T1000 (cell line): Measurements from ENCODE around the gene KCNC1.

Source experiments
- DNase-seq: peaks from one replicate; lab custom pipeline; 2025; ENCODE audit warnings: mixed read lengths; lab: John Stamatoyannopoulos, UW

Gene KCNC1

DNA sequence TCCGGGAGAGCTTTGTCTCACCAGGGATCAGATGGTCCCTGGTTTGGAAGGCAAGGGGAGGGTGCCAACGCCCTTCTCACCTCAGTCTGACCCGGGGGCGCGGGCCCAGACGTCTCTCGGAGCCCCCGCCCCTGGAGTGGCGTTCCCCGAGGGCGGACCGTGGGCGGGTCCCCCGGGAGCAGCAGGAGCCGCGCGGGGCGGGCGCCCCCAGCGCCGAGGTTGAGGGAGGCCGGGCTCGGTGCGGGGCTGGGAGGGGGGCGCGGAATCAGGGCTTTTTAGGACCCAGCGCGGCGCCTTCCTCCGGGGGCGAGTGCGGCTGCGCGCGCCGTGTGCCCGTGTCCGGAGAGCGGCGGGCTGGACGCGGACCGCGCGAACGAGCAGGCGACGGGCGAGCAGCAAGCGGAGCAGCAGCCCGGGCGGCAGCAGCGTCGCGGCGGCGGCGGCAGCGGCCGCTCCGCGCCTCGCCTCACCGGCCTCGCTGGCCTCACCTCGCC lies at the start of gene KCNC1:
Gene KCNC1, plus strand, starts transcription at position 364 of the 494 bp plus-strand sequence. CDS start 1,222 bp downstream, outside the sequence.
- no peak for DNase-seq

DNA sequence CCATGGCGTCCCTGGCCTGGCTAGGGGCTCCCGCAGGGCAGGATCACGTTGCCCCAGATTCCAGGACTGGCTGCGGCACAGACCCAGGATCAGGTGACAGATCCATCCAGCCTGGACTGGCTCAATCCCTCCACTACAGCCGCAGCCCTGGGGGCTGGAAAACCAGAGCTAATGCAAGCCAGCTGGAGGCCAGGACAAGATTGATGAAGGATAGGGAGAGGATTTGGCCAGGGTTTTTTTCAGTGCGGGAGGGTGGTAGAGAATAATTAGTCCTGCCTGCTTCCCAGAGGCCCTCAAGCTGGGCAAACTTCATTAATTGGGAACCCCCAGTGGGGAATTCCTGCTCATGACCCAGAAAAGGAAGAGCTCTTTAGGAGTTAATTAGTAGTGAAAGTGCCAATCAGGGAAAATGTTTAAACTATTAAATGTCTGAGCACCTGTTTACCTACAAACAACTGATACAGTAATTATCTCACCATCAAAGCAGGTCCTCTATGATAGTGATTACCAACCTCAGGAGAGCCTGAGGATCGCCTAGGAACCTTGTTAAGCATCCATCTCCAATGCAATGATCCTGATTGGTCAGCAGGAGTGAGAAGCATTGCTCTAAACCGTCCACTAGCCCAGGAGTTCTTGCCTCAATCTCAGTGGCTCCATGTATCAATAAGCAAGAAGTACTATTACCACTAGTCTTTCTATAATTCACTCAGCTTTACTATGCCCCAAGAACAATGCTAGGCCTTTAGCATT lies 48.2 kb upstream of the KCNC1 start:
- DNase-seq: no peak

DNA sequence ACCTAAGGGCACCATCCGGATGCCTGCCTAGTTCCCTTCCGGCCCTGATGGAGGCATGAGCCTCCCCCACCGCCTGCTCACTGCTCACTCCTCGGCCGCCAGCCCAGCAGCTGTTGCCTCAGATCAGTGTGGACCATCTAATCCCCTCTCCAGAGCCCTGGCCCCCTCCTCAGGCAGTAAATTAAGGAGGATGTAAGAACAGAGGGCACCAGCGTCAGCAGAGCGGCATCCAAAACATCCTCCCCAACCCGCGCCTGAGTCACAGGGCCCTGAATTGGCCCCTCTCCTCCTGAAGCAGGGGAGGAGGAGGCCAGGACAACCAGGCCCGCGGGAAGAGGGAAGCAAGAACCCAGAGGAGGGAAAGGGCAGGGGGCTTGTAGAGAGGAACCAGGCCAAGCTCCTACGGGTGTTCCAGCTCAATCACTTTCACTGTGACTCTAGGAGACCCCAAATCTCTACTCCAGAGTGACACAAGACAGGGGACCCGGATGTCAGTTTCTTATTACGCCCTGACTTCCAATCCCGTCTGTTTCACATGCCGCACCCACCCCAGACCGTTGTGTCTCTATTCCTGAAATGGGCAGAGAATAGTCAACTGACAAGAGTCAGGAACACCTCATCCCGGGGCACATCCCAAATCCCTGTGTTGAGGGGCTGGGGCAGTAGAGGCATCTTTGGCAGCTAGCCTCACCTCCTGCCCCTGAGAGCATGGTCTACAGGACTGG lies 46.5 kb upstream of the KCNC1 start:
- DNase-seq: no peak

DNA sequence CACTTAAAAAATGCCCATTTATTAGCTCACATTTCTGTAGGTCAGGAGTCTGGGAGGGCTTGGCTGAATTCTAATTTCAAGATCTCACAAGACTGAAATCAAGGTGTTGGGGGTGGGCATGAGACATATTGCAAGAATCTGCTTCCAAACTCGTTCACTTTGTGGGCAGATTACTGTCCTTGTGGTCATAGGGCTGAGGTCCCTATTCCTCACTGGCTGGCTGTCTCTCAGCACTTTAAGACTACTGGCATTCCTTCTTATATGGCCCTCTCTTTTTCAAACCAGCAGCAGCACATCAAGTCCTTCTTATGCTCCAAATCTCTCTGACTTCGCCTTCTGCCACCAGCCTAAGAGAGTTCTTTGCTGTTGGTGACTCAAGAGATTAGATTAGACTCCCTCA lies 43.0 kb upstream of the KCNC1 start:
- no peak for DNase-seq

DNA sequence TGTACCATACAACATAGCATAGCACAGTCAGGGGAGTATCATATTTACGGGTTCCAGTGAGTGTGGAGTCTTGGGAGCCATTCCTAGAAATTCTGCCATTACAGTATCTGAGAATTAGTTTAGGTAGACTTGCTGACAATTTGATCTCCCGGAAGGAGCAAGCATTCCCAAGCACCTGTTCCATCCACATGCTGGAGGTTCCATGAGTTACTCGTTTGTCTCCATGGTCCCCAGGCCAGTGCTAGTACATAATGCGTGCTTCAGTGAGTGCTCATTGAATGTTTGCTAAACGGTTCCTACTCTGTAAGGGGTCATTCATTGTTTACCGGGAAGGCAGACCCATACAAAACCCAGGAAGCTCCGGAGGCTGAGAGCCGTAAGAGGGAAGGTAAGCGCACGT lies 42.6 kb upstream of the KCNC1 start:
- no peak for DNase-seq

DNA sequence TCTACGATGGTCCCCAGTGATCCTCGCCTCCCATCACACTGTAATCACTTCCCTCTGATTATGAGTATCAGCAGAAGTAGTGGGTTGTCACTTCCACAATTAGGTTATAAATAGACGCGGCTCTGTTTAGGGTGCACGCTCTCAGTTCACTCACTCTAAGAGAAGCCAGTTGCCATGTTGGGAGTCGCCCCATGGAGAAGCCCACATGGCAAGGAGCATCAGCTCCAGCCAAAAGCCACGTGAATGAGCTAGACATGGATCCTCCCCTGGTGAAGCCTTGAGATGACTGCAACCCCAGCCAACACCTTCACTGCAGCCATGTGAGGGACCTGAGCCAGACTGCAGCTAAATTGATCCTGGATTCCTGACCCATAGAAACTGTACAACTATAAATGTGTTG lies 41.6 kb upstream of the KCNC1 start:
- DNase-seq: no peak

DNA sequence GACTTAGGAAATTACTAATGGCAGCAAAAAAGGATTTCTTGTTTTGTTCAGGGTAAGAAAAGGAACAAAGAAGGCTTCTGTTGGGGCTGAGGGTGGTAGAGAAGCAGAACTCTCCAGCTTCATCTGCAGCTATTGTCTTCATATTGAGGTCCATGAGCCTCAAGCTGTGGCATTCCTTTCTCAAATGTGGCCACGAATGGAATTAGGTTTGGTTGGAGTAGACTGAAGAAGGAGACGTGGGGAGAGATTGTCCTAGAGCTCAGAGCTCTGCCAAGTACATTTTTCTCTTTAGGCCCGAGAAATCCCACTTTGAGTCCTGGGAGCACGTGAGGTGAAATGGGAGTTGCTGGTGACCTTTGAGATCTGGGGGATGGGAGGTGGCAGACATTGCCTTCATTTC lies 41.0 kb upstream of the KCNC1 start:
- DNase-seq: no peak

DNA sequence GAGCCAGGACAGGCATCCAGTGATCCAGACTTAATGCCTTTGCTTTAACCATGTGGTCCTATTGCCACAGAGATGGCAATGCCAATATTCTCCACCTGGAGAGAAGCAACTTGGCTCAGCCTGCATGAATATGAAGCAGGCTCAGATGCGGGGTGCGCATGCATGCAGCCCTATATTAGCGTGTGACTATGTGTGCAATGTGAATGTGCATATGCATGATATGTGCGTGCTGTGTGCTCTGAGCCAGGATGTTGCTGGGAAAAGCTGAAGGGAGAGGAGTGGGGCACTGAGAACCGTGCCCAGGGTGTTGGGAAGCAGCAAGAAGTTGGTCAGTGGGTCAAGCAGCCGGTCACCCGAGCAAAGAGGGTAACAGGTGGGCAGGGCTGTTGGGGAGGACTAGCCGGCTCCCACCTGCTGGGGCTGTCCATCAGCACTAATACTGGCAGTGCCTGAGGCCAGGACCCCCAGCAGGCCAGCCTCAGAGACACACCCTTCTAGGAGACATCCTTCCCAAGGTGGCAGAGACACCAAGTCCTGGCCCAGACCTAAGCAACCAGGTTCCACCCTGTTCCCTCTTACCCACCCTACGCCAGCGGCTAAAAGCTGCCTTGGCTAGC lies 40.0 kb upstream of the KCNC1 start:
- DNase-seq: no peak

DNA sequence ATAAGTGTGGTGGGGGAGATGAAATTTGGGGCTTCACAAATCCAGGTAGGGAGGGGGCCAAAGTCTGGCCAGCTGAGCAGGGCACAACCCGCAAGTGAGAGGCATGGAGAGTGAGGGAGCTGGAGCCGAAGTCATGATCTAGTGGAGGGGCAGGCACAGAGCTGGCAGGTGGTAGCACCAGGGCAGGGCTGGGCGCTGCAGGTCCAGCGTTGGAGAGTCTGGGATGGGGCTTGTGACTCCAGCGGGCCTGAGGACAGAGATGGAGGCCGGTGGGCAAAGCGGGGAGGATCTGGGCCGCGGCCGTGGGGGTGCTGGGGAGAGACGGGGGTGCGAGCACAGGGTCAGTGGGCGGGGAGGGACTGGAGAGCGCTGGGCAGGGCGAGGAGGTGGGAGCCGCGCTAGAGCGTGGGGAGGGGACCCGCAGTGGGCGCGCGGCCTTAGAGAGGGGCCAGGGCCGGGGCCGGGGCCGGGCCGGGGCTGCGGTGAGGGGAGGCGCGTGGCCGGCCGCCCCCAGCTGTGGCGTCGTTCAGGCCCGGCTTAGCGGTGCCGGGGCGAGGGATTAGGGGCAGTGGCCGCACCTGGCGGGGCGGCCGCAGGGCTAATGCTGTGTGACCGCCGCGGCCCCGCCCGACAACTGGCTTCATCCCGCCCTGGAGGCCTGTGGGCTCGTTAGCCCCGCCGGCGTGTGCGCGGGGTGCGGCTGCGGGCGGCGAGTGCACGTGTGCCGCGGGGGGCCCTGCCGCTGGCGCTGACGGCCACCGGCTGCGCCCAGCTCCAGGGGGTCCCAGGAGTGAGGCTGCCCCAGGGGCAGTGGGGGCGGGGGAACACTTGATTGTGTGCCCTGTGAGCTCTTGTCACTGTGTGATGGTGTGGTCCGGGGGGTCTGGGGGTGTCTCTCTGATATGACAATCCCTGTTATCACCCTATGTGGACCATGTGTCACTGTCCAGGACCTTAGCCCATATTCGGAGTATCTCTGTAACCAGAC lies 38.8 kb upstream of the KCNC1 start:
- no peak for DNase-seq

DNA sequence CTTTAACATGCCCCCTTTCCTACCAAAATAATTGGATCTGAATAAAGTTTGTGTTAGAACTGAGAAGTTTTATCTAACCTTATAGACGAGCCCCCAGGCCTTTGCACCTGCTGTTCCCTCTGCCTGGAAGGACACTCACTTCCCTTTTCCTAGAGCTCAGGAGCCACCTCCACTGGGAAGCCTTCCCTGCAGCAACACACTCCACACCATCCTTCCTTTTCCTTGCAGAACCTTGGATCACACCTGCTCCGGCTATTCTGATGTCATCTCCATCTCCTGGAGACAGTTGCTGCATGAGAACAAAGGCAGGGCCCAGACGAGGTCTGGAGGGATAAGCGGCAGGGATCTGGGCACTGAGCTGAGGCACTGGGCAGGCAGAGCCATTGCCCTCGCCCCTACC lies 37.8 kb upstream of the KCNC1 start:
- DNase-seq: no peak

DNA sequence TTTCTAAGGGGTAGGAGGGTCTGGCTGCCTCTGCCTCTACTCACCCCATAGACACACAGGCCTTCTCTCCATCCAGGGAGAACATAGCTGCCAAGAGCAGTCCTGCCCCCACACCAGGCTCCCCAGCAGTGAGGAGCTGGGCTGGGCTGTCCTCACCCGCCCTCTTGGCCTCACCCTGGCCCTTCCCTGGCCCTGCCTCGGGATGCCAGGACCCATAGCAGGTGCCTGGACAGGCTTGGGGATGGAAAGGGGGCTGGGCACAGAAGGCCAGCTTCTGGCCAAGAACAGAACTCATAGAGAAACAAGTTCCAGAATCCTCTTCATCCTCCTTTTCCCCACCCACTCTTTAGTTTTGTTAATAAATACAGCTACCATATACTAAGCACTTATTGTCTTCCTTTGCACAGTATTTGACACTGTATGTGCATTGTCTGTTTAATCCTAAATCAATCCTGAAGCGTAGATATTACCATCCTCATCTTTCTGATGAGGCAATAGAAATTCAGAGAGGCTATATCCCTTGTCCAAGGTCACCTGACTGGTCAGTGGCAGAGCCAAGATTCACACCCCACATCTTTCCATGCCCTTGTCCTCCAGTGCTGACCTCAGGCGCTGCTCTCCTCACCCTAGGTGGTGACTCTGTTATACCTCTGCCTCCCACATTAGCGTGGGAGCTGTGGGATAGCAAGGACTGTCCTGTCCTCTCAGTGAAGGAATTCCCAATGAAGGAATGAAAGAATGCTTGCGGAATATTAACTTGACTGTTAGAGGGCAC lies 37.2 kb upstream of the KCNC1 start:
- no peak for DNase-seq

DNA sequence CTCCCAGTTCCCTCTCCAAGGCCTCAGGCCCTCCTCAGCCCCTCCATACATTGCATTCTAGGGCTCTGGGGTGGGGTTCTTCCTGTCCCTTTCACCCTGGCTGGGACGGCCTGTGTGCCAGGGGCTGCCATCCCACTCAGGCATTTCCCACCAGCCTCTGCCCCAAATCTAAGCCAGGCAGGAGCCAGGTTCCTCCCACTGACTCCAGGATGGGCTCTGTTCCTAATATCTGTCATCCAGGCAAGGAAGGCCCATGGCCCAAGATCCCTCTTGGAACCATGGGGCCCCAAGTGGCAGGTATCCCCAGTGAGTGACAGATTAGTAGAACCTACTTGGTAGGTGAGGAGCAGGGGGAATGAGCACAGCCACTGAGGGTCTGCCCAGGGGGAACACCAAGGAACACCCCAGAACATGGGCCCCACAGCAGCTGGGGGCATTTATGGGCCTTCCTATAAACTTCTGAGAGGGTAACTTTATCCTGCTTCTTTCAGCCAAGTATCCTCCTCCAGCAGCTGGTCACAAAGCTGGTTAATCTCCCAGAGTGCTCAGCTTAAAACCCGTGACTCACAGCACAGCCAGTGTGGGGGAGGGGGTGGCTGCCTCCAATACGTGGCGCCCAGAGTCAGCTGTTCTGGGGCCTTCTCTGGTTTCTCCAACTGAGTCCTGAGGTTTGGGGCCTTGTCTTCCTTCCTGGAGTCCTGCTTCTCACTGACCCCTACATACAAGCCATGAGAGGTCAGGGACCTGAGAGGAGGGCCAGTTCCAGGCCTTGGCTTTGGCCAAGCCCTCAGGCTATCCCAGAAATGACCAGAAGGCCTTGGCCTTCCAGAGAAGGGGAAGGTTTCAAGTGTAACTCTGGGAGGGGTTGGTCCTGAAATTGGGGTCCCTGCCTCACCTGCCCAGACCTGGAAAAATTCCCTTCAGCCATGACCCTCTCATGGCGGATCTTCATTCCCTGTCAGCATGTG lies 35.1 kb upstream of the KCNC1 start:
- no peak for DNase-seq

DNA sequence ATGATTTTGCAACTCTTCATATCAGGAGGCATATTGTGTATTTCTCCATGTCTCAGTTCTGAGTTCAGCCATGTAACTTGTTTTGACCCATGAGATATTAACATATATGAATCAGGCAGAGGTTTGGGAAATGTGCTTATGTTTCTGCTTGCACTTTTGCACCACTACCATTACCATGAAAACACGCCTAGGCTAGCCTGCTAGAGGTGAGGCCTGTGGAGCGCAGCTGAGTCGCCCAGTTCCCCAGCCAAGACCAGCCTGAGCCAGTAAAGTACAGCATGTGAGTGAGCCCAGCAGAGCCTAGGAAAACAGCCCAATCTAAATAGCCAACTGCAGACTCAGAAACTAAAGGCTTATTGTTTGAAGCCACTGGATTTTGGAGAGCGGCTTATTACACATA lies 33.6 kb upstream of the KCNC1 start:
- no peak for DNase-seq

DNA sequence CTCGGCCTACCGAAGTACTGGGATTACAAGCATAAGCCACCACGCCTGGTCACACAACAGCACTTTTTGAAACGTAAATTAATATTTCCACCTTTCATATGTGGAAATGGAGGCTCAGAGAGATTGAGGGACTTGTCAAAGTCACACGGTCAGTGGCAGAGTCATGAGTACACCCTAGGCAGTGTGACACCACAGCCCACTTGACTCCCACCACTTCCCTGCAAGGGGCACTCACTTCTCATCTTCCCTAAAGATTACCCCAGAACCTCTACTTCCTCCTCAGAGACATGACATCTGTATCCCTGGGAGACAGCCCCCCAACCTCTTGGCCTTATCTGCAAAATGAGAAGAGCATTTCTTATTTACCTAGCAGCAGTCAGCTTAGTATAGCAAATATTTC lies 31.7 kb upstream of the KCNC1 start:
- DNase-seq: no peak

DNA sequence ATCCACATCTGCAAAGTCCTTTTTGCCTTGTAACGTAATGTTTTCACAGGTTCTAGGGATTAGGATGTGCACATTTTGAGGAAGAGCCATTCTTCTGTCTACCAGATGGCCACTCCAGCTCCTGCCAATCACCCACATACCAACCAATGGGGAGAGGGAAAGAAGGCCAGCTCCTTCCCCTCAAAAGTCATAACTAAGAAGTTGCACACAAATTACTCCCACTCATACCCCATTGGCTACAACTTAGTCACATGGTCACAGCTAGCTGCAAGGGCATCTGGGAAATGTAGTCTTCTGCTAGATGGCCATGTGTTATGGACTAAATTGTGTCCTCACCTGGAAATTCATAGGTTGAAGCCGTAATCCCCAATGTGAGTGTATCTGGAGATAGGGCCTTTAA lies 30.6 kb upstream of the KCNC1 start:
- no peak for DNase-seq

DNA sequence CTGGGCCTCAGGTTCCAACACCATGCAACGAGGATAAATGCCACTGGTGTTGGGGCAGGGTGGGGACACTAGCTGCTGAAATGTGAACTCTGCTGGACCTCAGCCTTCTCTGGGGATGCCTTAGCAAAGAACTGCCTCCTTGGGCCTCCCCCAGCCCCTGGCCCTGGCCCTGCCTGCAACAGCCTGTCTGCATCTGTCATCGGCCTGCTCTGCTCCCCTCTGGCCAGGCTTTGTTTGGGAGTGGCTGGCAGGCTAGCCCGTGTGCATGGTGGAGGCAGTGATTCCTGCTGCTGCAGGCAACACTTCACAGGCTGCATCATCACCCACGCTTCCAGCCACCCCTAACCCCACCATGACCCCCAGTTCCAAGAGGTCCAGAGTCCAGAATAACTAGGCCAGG lies 26.8 kb upstream of the KCNC1 start:
- no peak for DNase-seq

DNA sequence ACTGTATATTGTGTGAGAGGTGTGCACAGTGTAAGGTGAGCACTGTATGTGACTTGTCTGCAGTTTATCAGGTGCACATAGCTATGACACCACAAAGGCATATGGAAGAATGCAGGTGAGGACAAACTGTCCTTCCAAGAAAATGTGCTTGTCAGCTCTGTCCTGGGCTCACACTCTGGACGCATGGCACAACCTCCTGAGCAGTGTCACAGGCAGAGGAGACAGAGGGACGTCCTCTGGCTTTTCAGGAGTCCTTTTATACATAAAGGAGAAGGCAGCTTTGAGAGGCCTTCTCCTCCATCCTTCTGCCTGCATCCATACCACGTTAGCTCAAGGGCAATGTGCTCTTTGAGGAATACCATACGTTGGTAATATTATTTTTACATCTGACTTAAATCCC lies 22.7 kb upstream of the KCNC1 start:
- no peak for DNase-seq

DNA sequence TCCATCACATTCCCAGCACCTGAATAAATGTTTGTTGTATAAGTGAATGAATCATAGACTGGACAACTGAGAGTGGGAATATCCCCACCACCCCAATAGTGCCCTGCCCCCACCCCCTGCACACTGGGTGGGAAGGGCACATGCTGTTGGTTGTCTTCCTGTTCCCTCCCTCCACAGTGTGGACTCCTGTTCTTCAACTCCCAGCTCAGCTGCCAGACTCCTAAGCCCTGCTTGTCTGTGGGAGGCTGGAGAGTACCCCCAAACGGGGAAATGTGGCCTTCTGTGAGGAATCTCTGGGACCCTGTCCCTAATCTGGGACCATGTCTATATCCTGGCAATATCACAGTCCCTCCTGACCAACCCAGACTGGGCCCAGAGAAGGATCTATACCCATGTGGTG lies 20.7 kb upstream of the KCNC1 start:
- no peak for DNase-seq

DNA sequence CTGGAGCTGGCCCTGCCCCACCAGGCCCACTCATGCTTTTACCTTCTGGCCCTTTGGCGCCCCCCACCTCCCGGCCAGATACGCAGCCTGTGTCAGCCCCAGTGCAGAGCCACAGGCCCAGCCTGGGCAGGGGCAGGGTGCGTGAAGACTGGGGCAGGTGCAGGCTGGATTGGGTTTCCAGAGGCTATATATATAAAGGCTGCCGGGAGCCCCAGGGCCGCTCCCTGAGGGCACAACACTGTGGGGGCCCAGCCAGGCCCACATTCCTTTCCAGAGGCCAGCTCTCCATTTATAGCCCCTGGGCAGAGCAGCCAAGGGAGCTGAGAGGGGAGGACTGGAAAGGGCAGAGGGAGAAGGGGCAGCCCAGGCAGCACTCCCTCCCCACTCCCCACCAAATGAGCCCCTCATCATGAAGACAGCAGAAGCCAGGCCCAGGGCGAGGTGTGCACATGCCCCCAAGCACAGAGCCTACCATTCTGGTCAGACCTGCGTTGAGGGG lies 20.2 kb upstream of the KCNC1 start:
- DNase-seq: no peak

DNA sequence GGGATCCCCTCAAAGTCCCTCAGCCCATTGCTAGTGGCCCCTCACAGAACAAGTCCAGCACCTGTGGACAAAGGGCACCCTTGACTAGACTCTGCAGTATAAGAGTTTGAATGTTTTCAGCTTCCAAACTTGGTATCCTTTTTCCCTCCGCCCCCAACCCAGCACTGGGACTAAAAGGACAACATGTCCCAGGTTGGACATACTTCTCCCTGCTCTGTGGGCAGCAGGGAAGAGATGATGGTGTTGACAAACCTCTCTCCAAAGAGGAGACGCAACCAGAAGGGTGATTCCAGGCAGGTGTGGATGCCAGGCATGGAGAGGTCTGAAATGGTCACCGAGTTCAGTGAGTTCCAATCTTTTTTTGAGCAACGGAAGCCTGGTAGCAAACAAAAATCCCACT lies 19.7 kb upstream of the KCNC1 start:
- DNase-seq: no peak
